NCI-H146 treated with DMSO at 0.1 percent for 48 hours (cell line): ENCODE results near the gene PLIN4.
"Not testable (repeated sequence)": the region's sequence is repeated elsewhere in the genome, so short reads cannot be mapped to it uniquely, and the experiment has no call there.

Experiments used
- DNase-seq: peaks from one replicate; lab custom pipeline; 2025; ENCODE audit not compliant: unreplicated experiment; lab: John Stamatoyannopoulos, UW

PLIN4 gene, protein sequence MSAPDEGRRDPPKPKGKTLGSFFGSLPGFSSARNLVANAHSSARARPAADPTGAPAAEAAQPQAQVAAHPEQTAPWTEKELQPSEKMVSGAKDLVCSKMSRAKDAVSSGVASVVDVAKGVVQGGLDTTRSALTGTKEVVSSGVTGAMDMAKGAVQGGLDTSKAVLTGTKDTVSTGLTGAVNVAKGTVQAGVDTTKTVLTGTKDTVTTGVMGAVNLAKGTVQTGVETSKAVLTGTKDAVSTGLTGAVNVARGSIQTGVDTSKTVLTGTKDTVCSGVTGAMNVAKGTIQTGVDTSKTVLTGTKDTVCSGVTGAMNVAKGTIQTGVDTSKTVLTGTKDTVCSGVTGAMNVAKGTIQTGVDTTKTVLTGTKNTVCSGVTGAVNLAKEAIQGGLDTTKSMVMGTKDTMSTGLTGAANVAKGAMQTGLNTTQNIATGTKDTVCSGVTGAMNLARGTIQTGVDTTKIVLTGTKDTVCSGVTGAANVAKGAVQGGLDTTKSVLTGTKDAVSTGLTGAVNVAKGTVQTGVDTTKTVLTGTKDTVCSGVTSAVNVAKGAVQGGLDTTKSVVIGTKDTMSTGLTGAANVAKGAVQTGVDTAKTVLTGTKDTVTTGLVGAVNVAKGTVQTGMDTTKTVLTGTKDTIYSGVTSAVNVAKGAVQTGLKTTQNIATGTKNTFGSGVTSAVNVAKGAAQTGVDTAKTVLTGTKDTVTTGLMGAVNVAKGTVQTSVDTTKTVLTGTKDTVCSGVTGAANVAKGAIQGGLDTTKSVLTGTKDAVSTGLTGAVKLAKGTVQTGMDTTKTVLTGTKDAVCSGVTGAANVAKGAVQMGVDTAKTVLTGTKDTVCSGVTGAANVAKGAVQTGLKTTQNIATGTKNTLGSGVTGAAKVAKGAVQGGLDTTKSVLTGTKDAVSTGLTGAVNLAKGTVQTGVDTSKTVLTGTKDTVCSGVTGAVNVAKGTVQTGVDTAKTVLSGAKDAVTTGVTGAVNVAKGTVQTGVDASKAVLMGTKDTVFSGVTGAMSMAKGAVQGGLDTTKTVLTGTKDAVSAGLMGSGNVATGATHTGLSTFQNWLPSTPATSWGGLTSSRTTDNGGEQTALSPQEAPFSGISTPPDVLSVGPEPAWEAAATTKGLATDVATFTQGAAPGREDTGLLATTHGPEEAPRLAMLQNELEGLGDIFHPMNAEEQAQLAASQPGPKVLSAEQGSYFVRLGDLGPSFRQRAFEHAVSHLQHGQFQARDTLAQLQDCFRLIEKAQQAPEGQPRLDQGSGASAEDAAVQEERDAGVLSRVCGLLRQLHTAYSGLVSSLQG (N-terminal part only)

DNA sequence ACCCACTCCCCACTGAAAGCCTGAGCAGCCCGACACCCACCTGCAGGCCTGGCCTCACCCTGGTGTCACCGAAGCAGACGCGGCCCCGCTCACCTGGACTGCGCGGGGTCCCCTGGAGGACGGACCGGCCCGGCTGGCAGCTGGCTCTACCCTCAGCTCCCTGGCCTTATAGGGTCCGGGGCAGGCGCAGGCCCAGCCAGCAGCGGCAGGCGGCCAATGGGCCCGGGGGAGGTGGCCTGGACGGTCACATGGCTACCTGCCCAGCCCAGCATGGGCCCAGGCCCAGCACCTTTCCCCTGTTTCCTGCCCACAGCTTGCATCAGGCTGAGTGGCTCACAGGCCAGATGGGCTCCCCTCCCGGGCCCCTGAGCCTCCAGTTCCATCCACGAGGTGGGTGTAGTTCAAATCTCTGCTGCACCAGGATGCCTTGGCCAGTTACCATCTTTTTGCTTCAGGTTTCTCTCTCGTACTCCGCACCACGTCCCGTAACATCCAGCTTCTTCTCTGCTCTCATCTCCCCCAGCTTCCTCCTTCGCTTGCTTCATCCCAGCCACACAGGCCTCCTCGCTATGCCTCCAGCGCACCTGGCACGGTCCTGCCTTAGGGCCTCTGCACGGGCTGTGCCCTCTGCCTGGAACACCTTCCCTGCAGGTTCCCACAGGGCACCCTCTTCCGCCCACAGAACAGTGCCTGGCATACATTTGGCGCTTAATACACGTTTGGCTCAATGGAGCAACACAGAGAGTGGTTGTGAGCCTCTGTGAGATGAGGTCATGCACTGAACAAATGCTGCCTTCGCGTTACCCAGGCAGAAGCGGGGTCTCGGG is at the start of gene PLIN4:
Gene PLIN4, minus strand, starts transcription at position 142 of the 827 bp plus-strand sequence. CDS start 214 bp downstream, outside the sequence.
- DNase-seq, result no peak

DNA sequence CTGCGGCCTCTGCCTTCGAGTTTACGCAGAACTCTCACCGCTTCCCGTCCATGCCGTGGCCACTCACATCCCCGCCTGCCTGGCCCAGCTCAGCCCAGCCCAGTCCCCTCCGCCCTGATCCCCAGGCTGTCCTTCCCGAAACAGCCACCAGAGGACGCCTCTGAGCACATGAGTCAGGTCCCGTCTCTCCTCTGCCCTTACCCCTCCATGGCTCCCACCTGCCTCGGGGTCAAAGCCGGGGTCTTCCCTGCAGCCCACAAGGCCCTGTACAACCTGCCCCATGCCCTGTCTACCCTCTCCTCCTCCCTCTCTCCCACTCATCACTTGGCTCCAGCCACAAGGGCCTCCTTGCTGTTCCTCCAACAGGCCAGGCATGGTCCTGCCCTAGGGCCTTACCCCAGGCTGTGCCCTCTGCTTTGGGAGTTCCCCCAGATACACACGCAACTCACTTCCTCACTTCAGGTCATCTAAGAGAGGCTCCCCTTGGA is 49.3 kb upstream of the PLIN4 start:
- no peak for DNase-seq

DNA sequence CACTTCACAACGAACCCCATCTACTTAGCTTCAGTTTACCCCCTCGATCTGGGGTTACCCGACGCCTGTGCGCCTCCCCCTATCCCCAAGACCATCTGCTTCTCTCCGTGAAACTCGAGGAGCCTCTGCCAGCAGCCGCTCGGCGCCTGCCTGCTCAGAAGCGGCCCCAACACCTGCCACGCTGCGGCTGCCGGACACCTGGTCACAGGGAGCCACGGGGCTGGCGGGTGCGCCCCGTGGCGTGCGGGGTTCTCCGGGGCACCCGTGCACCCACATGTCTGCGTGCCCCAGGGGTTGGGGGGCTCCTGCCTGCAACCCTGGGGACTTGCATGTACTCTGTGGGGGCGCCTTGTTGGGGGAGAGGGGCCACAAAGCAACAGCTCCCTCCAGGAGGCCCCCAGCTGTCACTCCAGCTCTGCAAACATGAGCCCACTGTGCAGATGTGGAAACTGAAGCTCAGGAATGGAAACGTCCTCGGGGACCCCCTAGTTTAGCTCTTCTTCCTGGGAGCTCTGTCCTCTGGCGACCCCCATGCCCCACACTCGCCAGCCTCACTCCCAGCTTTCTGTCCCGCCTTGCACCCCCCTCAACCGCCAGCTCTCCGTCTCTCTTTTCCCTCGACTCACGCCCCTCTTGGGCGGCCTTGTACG is 48.2 kb upstream of the PLIN4 start:
- no peak for DNase-seq

DNA sequence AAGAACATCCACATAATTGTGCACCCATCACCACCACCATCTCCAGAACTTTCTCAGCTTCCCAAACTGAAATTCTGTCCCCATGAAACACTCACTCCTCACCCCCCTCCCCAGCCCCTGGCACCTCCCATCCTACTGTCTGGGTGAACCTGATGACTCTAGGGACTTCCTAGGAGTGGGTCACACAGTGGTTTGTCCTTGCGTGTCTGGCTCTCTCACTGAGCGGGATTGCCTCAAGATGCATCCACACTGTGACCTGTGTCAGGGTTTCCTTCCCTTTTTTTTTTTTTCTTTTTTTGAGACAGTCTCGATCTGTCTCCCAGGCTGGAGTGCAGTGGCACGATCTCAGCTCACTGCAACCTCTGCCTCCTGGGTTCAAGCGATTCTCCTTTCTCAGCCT is 45.3 kb upstream of the PLIN4 start:
- not testable (repeated sequence) for DNase-seq

DNA sequence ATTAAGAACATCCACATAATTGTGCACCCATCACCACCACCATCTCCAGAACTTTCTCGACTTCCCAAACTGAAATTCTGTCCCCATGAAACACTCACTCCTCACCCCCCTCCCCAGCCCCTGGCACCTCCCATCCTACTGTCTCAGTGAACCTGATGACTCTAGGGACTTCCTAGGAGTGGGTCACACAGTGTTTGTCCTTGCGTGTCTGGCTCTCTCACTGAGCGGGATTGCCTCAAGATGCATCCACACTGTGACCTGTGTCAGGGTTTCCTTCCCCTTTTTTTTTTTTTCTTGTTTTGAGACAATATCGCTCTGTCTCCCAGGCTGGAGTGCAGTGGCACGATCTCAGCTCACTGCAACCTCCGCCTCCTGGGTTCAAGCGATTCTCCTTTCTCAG is 43.8 kb upstream of the PLIN4 start:
- DNase-seq, result not testable (repeated sequence)

DNA sequence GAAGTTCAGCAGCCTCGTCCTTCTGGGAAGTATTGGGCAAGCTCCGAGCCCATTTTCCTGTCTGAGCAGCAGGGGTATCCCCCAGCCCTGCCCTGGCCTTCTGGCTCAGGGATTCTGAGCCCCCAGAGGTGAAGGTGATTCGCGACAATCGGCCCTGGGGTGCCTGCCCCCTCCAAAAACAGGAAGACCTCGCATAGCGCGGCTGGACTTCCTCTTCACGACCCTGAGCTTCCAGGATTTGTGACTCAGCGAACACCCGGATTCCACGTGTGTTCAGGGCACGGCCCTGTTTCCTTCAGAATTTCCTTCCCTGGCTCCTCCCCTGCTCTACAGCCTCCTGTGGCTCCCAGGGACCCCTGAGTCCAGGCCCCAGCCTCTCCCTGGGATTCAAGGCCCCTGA is 41.3 kb upstream of the PLIN4 start, which contains the start of gene SEMA6B:
Gene SEMA6B, minus strand, starts transcription at position 116 of the 400 bp plus-strand sequence. CDS start 1,227 bp downstream, outside the sequence.
- no peak for DNase-seq

DNA sequence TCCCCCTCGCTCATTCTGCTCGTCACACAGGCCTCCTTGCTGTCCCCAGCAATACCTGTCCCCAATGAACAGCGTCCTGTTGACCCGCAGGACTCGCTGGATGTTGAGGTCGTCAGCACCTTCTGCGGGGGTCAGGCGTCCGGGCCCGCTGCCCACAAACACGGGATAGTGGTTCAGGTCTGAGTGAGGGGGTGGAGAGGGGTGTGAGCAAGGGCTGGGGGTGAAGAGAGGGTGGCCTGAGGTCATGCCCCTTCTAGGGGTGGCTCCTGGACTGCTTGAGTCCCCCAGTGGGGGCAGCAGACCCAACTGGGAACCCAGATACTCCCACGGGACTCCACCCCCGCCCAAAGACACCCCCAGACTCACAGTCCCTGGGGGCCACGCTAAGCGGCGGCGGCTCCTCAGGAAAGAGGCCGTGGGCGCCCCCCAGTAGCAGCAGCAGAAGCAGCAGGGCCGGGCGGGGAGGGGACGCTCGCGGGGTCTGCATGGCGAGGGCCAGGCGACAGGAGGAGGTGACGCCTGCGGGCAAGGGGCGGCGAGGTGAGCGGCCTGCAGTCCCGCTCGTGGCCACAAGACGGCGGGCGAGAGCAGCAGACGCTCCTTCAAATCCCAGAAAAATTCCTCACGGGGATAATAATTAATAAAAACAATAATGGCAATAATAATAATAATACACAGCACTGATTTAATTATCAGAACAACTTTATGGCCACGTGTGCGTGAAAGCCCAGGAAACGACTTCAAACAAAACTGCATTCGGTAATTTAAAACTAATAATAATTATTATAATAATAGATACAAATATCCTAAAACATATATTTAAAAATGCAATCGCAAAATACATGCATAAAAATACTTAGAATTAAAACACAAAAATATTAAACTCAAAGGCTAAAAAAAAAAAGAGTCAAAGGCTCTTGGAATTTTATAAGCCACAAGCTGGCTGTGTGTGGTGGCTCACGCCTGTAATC is 40.0 kb upstream of the PLIN4 start:
- DNase-seq, result no peak

DNA sequence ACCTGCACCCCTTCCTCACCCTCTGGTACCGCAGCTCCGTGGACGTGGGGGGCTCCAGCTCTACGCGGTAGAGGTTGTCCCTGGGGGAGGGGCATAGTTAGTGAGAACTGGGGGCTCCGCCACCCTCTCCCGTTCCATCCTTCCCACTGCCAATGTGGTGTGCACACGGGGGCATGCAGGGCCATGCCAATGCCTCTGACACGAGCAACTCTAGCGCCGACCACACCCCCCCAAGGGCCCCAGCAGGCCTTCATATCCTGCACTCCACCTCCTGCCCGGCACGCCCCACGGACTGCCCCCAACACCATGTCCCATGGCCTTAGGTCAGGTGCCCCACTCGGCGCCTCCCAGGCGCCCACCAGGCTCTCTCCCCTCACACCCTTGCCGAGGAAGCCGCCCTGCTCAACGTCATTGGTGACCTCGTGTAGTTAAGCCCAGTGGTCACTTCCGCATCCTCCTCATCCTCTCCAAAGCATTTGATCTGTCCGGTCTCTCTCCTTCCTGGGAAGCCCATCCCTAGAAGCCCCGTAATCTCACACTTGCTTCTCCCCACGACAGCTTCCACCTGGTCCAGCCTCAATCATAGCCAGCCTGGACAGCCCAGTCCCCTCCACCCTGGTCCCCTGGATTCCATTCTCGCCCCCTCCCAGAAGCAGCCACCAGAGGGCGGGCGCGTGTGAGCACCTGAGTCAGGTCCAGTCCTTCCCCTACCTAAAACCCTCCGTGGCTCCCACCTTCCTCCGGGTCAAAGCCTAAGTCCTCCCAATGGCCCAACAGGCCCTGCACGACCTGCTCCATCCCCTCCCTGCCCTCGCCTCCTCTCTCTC is 39.1 kb upstream of the PLIN4 start:
- DNase-seq, result no peak

DNA sequence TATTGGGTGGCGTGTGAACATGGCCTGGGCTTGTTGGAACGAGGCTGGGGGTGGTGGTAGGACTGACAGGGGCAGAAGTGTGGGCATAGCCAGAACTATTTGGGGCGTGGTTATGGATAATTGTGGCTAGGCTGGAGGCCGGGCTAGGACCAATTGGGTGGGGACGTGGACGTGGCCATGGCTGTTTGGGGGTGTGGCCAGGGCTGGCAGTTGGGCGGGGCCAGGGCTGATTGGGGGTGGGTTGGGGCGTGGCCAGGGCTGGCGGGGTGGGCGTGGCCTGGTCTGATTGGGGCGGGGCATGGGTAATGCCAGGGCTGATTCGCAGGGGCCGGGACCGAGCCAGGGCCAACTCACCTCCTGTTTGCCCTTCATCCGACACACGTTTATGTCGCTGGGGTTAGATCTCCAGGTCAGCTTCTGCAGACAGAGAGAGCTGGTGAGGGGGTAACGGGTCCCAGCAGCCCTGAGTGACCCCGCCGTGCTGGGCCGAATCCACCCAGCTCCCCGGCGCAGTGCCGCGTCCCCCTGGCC is 38.4 kb upstream of the PLIN4 start:
- no peak for DNase-seq

DNA sequence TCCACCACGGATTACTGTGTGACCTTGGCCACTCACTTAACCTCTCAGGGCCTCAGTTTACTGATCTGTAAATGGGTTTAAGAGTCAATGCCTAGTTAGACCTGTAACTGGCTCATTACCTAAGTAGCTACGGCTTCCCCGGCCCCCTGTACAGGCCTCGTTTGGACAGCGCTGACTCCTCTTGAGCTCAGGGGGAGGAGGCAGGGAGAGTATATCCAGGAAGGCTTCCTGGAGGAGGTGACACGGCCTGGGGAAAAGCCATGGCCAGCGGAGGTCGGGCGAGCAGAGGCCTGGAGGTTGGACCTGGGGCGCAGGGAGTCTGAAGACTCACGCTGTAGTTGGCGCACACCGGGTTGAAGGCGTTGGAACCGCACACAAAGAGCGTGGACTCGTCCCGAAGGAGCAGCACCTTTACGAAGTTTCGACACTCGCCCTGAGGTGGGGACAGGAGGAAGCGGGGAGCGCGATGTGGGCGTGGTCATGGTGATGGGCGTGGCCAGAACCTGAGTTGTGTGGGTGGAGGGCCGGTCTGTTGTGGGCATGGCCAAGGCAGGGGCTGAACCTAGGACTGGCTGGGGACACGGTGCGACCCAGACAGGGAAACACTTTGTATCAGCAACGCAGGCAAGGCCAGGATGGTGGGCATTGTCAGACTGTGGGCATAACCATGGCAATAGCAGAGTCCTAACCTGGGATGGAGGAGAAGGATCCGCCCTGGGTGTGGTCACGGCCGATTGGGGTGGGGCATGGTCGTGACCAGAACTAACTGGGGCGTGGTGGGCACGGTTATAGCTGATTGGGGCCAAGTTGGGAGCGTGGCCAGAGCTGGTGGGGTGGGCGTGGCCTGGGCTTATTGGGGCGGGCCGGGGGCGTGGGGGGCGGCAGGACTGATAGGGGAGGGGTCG is 37.6 kb upstream of the PLIN4 start:
- DNase-seq, result no peak

DNA sequence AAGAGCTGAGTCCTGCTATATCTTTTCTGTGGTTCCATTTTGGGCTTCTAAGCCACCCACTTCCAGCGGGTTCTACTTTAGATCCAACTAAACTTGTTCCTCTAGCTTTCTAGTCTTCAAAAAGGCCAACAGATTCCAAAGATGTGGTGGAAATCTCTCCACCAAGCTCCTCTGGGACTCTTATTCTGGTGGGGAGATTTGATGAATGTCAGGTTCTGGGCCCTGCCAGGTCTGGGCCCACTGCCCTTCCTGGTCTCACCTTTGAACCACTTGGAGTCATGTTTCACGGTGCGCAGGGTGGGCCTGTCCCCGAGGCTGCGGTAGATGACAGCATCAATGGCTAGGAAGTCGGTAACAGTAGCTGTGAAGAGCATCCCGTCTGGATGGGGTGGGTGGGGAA is 36.4 kb upstream of the PLIN4 start:
- no peak for DNase-seq

DNA sequence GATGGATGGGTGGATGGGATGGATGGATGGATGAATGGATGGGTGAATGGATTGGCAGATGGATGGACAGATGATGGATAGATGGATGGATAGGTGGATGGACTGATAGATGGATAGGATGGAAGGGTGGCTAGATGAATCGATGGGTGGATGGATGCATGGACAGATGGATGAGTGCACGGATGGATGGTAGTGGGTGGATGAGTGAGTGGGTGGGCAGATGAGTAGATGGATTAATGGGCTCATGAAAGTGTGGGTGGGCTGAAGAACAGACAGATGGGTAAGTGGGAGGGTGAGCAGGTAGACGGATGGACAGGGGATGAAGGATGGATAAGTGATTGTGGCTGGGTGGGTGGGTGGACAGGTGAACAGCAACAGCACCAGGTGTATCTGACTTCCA is 35.5 kb upstream of the PLIN4 start:
- DNase-seq, result no peak

DNA sequence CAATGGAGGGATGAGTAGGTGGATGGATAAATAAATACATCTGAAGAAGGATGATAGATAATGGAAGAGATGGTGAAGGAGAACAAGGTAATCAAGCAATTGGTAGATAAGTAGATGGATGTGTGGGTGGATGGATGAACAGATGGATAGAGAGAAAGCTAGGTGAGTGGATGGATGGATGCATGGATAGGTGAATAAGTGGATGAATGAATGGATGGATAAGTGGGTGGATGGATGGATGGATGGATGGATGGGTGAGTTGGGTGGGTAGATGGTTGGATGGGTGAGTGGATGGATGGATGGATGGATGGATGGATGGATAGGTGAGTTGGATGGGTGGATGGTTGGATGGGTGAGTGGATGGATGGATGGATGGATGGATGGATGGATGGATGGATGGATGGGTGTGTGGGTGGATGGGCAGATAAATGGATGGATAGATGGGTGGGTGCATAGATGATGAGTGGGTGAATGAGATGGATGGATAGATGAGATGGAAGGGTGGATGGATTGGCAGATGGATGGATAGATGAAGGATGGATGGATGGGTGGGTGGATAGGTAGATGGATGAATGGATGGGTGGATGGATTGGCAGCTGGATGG is 34.9 kb upstream of the PLIN4 start:
- DNase-seq, result no peak

DNA sequence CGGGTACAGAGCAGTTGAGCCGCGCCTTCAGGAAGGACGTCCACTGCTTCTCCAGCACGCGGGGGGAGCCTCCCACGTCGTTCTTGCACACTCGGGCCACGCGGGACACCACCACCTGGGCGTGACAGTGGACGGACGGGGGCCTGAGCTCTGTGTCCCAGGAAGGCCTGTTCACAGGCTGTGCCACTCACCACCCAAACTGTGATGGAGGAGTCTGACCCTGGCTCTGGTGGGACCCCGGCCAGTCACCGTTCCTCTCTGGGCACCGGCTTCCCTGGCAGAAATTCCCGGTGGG is 34.2 kb upstream of the PLIN4 start:
- DNase-seq, result no peak

DNA sequence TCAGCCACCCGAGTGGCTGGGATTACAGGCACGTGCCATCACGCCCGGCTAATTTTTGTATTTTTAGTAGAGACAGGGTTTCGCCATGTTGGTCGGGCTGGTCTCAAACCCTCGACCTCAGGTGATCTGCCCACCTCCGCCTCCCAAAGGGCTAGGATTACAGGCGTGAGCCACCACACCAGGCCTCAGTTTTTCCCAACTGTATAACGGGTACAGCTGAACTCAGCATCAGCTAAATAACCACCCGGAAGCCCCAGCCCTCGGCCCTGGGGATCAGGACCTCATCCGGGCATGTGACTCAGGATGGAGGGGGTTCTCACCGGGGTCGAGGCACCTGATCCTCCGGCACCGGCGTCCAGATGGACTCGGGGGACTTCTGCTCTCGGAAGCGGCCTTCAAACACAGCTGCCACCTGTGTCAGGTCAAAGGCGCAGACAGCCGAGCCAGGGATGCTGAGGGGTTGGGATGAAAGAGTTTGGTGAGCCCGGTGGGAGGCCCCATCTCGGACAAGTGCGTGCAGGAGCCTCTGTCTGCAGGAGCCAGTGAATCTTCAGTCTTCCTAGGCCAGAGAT is 32.3 kb upstream of the PLIN4 start:
- DNase-seq, result no peak

DNA sequence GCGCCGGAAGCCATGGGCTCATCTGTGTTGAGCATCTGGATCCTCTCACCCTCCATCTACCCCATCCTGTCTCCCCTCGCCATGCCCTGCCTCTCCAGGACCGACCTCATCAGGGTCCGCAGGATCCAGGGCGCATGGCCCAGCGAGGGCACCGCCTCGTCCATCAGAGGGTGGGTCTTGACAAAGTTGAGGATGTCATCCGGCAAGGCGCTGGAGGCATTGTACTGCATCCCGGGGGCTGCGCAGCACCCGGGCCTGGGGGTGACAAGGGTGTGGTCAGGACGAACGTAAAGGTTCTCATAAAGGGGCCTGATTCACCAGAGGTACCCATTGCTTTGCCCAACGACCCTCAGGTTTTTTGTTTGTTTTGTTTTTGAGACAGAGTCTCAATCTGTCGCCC is 31.7 kb upstream of the PLIN4 start:
- no peak for DNase-seq
